Activated CD8-positive, alpha-beta T cell treated with anti-CD3 and anti-CD28 coated beads, Interleukin-2, amount 10 ng/mL, durations not matched to agents 7 days and 5 days (primary cell): Measurements from ENCODE around the gene SLC7A5. TPM values are rescaled to one million over a fixed set of nuclear protein-coding genes. Genes with fewer than 3 reads are reported as not detected.
"Not testable (repeated sequence)": the region's sequence is repeated elsewhere in the genome, so short reads cannot be mapped to it uniquely, and the experiment has no call there.

Experiments used
- ATAC-seq: fragments of 150-1000 bp; cut with Tn5 transposase; one replicate; pipeline ENCODE4 v1.10.0; 2021; ENCODE audit warnings: moderate library complexity
- CTCF ChIA-PET: fragments of 350-600 bp; sonication (Branson Sonifier 250); formaldehyde crosslinking; loops from one replicate; lab custom pipeline; 2021; ENCODE audit warnings: antibody characterized with exemption; lab: Charles Lee
- POLR2A ChIA-PET: fragments of 350-600 bp; sonication (Branson Sonifier 250); formaldehyde crosslinking; loops from one replicate; lab custom pipeline; 2021; ENCODE audit warnings: antibody characterized with exemption; lab: Charles Lee
- DNase-seq: peaks from one replicate; pipeline ENCODE4 v3.0.0-alpha.2; 2020
- H3K27ac Mint-ChIP-seq: one replicate; pipeline ENCODE4 v1.8.0; 2021; ENCODE audit warnings: mild to moderate bottlenecking, mixed read lengths
- H3K27me3 Mint-ChIP-seq: one replicate; pipeline ENCODE4 v1.8.0; 2021; ENCODE audit warnings: low read depth, mixed read lengths
- H3K36me3 Mint-ChIP-seq: one replicate; pipeline ENCODE4 v1.8.0; 2021; ENCODE audit warnings: low read depth, mixed read lengths
- H3K4me1 Mint-ChIP-seq: one replicate; pipeline ENCODE4 v1.8.0; 2021; ENCODE audit warnings: low read depth, mixed read lengths
- H3K4me3 Mint-ChIP-seq: one replicate; pipeline ENCODE4 v1.8.0; 2021; ENCODE audit warnings: mild to moderate bottlenecking, mixed read lengths
- H3K9me3 Mint-ChIP-seq: one replicate; pipeline ENCODE4 v1.8.0; 2022; ENCODE audit warnings: mixed read lengths; ENCODE audit not compliant: insufficient read depth
- total RNA-seq, 2 experiments: library from RNA; stranded (reverse); gene quantifications; one replicate each; pipeline ENCODE4 v1.2.3, GENCODE V29; 2021

Gene SLC7A5
- total RNA-seq, 2 experiments from 2014 or later, result 114 to 118 TPM

DNA sequence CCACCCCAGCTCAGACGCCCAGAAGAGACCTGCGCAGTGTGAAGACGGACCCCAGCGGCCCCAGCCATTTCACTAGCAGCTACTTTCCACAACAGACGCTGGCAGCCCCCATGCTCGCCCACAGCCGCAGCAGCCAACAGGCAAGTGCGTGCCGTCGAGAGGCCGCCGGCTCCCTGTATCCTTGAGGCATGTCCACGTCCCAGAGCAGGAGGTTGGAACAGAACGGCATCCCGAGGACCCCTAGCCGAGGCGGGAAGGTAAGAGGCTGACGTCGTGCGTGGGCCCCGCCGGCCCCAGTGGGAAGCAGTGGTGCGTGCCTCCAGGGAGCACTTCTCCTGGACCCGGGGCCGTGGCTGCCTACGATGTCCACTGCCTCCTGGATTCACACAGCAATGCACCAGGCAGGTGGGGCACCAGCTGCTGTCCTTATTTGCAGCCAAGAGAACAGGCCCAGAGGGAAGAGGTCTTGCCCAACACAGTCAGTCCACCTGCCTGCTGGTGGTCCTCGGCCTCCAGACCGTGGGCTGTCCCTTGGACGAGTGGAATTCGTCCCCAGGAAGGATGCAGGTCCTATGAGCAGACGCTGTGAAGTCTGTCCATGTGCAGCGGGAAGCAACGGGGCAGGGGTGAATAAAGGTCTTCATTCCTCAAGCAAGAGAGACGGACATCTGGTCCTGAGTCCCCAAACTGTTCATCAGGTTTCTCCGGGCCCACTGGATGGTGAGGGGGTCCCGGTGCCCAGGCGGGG is 38.5 kb downstream of the SLC7A5 start:
- POLR2A ChIA-PET, result no interaction called here
- Mint-ChIP-seq H3K4me1 (no peaks in the 10 kb centered on the region), H3K4me3 (no peak overlapping the region), H3K9me3 (no peaks in the 10 kb centered on the region), H3K27ac (no peak overlapping the region), H3K36me3 (peaks cover 36% of the 10 kb centered on the region), H3K27me3 (no peaks in the 10 kb centered on the region)
- DNase-seq (no peak), ATAC-seq (no peak)
- CTCF ChIA-PET, result no interaction called here

DNA sequence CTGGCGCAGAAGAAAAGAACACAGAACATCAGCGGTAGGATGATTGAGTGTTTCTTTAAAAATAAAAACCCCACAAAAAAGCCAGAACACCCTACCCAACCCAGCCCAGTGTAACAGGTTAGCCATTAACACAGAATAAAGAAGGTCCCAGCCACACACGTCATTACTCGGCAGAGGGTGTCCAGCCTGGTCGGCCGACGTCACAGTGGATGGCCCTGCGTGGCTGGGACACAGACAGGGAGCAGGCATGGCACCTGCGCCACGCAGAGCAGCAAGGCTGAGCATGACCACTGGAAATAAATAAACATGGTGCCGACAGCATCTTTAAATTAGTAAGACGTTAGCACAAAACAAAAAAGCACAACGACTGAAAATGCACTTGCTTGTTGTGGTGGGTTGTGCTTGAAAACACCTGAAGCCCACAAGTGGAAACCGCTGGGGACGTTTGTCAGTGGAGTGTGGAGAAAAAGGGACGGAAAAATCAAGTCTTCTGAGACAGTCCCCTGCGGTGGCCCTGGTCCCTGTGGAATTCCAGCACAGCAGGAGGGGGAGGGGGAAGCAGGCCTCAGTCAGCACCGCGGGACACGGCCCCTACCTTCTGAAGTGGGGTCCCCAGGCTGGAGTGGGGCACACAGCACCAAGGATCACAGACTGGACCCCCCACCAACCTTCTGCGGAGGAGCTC is 39.2 kb downstream of the SLC7A5 start:
- no peak overlapping the region for H3K27ac Mint-ChIP-seq

GRCh38 chr16:87829622-87829980 is 39.7 kb downstream of the SLC7A5 start:
- H3K4me3 Mint-ChIP-seq, result no peak overlapping the region
- H3K9me3 Mint-ChIP-seq, result no peaks in the 10 kb centered on the region
- ChIA-PET POLR2A (interaction anchor here (0.6 kb wide), 1 partner anchor 15 kb away, joined by 3 read pairs; no protein-coding TSS in a partner anchor), CTCF (interaction anchor here (1.4 kb wide), 1 partner anchor 20 kb away, joined by 3 read pairs; no protein-coding TSS in a partner anchor)
- H3K27ac Mint-ChIP-seq, result no peak overlapping the region
- no peaks in the 10 kb centered on the region for H3K4me1 Mint-ChIP-seq
- no peak for ATAC-seq
- H3K27me3 Mint-ChIP-seq, result no peaks in the 10 kb centered on the region
- H3K36me3 Mint-ChIP-seq, result peaks cover 36% of the 10 kb centered on the region
- DNase-seq, result no peak

More for the DNA sequence above, 39.2 kb downstream of the SLC7A5 start:
- ATAC-seq (no peak), DNase-seq (no peak)
- ChIA-PET POLR2A (no interaction called here), CTCF (no interaction called here)
- Mint-ChIP-seq H3K4me1 (no peaks in the 10 kb centered on the region), H3K9me3 (no peaks in the 10 kb centered on the region), H3K36me3 (peaks cover 36% of the 10 kb centered on the region), H3K4me3 (no peak overlapping the region), H3K27me3 (no peaks in the 10 kb centered on the region)

DNA sequence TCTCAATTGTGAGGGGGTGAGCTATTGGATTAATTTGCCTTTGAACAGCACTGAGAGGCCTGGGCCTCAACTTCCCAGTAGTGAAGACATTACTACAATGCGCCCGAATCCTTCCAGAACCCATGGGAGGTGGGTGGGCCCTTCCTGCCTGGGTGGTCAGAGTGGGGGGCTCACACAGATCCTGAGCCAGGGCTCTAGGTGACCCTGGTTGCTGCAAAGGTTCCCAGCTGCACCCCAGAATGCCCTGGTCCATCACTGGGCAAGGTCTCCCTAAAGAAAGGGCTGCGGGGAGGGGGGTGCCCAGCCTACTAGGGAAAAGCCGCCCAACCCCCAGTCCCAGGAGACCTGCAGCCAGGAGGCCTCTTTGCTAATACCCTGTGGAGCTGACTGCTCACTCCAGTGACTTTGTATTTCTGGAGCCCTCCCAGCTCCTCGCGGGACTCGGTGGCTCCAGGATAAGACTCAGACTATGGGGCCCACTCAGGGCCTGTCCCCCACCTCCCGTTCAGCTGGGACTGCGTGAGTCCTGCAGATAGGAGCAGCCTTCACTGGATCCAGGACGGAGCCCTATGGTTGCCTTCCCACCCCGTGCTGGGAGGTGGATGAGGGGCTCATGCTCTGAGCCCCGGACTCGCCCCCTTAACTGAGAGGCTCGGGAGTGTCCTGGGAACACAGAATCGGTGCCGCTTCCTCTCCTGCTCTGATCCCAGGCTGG is 40.2 kb downstream of the SLC7A5 start:
- POLR2A ChIA-PET, result interaction anchor here (0.6 kb wide), 2 partner anchors 15 to 37 kb away, joined by 3 read pairs; no protein-coding TSS in a partner anchor
- Mint-ChIP-seq H3K27me3 (no peaks in the 10 kb centered on the region), H3K4me3 (no peak overlapping the region), H3K27ac (no peak overlapping the region), H3K9me3 (no peaks in the 10 kb centered on the region), H3K36me3 (peaks cover 34% of the 10 kb centered on the region), H3K4me1 (no peaks in the 10 kb centered on the region)
- ATAC-seq (no peak), DNase-seq (no peak)
- CTCF ChIA-PET, result interaction anchor here (1.4 kb wide), 1 partner anchor 20 kb away, joined by 3 read pairs; no protein-coding TSS in a partner anchor

DNA sequence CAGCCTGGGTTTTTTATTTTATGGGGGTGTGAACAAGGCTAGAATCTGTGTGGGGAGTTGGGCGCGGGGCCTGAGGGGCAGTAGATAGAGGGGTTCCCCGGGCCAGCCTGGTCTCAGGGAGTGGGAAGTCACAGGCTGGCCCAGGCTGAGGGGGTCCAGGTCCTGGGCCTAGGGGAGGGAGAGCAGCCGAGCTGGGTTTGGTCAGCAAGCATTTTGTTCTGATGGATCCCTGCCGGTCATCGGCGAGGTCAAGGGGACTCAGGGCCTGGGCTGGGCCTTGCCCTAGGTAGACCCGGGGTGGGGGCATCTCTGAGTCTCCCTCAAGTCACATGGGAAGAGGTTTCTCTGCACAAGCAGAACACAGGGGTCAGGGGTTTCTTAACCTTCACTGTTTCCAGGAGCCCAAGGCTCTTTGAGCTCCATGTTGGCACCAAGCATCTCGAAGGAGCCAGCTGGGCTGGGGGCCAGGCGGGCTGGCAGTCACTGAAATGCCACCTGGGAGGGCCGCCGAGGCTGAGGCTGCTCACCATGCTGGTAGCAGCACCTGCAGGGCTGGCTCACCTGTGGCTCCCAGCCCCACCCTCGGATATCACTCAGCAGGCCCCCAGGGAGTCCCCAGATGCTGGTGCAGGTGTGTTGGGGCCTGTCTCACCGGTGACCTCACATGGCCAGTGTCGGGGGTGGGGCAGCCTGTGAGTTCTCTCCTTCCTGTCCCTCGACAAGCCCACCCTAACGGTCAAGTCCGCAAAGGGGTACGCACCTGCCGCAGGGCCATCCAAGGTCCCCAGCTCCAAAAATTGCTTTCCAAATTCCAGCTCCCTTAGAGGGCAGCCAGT is 41.0 kb downstream of the SLC7A5 start:
- H3K4me1 Mint-ChIP-seq, result no peaks in the 10 kb centered on the region
- no peaks in the 10 kb centered on the region for H3K9me3 Mint-ChIP-seq
- H3K36me3 Mint-ChIP-seq, result peaks cover 30% of the 10 kb centered on the region
- POLR2A ChIA-PET, result interaction anchor here (0.6 kb wide), 1 partner anchor 38 kb away, joined by 3 read pairs; no protein-coding TSS in a partner anchor
- no peak overlapping the region for H3K4me3 Mint-ChIP-seq
- CTCF ChIA-PET, result interaction anchor here (1.4 kb wide), 1 partner anchor 21 kb away, joined by 3 read pairs; no protein-coding TSS in a partner anchor
- ATAC-seq (no peak), DNase-seq (no peak)
- H3K27me3 Mint-ChIP-seq, result no peaks in the 10 kb centered on the region
- no peak overlapping the region for H3K27ac Mint-ChIP-seq

DNA sequence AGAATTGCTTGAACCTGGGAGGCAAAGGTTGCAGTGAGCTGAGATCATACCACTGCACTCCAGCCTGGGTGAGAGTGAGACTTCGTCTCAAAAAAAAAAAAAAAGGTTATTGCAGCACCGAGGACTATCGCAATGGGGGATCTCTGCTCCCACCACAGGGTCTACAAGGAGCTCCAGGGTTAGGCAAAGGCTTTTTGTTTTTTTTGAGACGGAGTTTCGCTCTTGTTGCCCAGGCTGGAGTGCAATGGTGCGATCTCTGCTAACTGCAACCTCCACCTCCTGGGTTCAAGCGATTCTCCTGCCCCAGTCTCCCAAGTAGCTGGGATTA is 41.8 kb downstream of the SLC7A5 start:
- not testable (repeated sequence) for H3K27ac Mint-ChIP-seq, ATAC-seq, DNase-seq, H3K9me3 Mint-ChIP-seq, H3K4me1 Mint-ChIP-seq, H3K4me3 Mint-ChIP-seq, H3K27me3 Mint-ChIP-seq
- POLR2A ChIA-PET, result interaction anchor here (0.8 kb wide), 1 partner anchor 9 kb away, joined by 3 read pairs; no protein-coding TSS in a partner anchor
- CTCF ChIA-PET, result interaction anchor here (1.0 kb wide), 1 partner anchor 22 kb away, joined by 3 read pairs; no protein-coding TSS in a partner anchor
- peaks cover 24% of the 10 kb centered on the region for H3K36me3 Mint-ChIP-seq

DNA sequence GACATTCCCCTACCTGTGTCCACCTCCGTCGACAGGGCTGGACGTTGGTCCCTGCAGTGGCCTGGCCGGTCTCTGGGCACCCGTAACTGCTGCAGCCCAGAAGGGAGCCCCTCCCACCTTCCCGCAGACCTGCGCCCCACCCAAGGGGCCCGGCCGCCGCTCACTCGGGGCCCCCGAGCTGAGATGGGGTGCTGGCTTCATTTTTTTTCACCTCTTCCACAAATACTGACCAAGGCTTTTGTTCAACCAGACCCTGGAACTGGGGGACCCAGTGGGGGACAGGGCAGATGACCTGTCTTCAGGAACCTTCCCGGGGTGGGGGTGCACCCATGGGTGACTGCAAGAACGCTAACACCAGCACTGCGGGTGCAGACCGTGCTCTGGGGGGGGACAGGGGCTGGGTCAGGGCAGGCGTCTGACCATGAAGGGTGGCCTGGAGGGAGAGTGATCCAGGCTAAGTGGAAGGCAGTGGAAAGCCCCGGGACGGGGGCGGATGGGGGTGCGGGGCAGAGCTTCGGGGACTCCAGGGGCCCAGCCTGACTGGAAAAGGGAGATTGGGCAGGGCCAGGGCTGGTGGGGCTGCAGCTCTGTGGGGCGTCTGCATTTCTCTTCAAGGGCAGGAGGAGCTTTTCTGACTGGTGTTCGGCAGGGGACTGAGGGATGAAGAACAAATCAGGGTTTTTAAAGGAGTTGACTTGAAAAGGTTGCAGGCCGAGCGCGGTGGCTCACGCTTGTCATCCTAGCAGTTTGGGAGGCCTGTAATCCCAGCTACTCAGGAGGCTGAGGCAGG is 42.3 kb downstream of the SLC7A5 start:
- no peaks in the 10 kb centered on the region for H3K9me3 Mint-ChIP-seq

DNA sequence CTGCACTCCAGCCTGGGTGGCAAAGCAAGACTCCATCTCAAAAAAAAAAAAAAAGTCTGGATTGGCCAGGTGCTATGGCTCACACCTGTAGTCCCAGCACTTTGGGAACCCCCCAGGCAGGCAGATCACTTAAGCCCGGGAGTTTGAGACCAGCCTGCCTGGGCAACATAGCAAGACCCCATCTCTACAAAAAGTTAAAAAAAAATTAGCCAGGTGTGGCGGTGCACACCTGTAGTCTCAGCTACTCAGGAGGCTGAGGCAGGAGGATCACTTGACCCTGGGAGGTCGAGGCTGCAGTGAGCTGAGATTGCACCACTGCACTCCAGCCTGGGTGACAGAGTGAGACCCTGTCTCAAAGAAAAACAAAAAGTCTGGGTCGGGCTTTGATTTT is 42.9 kb downstream of the SLC7A5 start:
- H3K27ac Mint-ChIP-seq, ATAC-seq, H3K27me3 Mint-ChIP-seq, DNase-seq, POLR2A ChIA-PET, H3K4me1 Mint-ChIP-seq, H3K4me3 Mint-ChIP-seq, H3K9me3 Mint-ChIP-seq: not testable (repeated sequence)
- H3K36me3 Mint-ChIP-seq, result peaks cover 18% of the 10 kb centered on the region
- CTCF ChIA-PET, result interaction anchor here (0.6 kb wide), 1 partner anchor 19 kb away, joined by 4 read pairs; no protein-coding TSS in a partner anchor

More for the DNA sequence above, 42.3 kb downstream of the SLC7A5 start:
- Mint-ChIP-seq H3K36me3 (peaks cover 21% of the 10 kb centered on the region), H3K27me3 (no peaks in the 10 kb centered on the region), H3K4me1 (no peaks in the 10 kb centered on the region), H3K27ac (no peak overlapping the region), H3K4me3 (no peak overlapping the region)
- DNase-seq (no peak), ATAC-seq (peak; percentile 5)
- CTCF ChIA-PET, result interaction anchor here (0.6 to 1.0 kb wide), 2 partner anchors 20 to 23 kb away, joined by 3 to 4 read pairs; no protein-coding TSS in a partner anchor
- POLR2A ChIA-PET, result interaction anchor here (0.8 kb wide), 1 partner anchor 9 kb away, joined by 3 read pairs; no protein-coding TSS in a partner anchor

DNA sequence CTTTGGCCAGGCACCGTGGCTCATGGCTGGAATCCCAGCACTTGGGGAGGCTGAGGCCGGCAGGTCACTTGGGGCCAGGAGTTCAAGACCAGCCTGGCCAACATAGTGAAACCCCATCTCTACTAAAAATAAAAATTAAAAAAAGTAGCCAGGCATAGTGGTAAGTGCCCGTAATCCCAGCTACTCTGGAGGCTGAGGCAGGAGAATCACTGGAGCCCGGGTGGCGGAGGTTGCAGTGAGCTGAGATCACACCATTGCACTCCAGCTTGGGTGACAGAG is 43.5 kb downstream of the SLC7A5 start:
- ATAC-seq, DNase-seq, H3K27me3 Mint-ChIP-seq, CTCF ChIA-PET, H3K9me3 Mint-ChIP-seq, H3K27ac Mint-ChIP-seq, H3K4me3 Mint-ChIP-seq, H3K4me1 Mint-ChIP-seq: not testable (repeated sequence)
- POLR2A ChIA-PET, result interaction anchor here (1.2 kb wide), 1 partner anchor 13 kb away, joined by 3 read pairs; no protein-coding TSS in a partner anchor
- H3K36me3 Mint-ChIP-seq, result peaks cover 12% of the 10 kb centered on the region

- no peaks in the 10 kb centered on the region for H3K9me3 Mint-ChIP-seq
- ChIA-PET CTCF (no interaction called here), POLR2A (interaction anchor here (1.2 kb wide), 1 partner anchor 14 kb away, joined by 3 read pairs; no protein-coding TSS in a partner anchor)
- peaks cover 8% of the 10 kb centered on the region for H3K36me3 Mint-ChIP-seq
- peaks cover 11% of the 10 kb centered on the region for H3K4me1 Mint-ChIP-seq
- H3K4me3 Mint-ChIP-seq, result no peak overlapping the region
- H3K27ac Mint-ChIP-seq, result no peak overlapping the region
- H3K27me3 Mint-ChIP-seq, result no peaks in the 10 kb centered on the region
- no peak for DNase-seq
- no peak for ATAC-seq
Observed at GRCh38 chr16:87824991-87825841, 44.1 kb downstream of the SLC7A5 start.
